NCI-H345 treated with DMSO at 0.1 percent for 48 hours (cell line): ENCODE data around the gene NRIP2.

Experiments used
- DNase-seq: peaks from one replicate; lab custom pipeline; 2025; ENCODE audit not compliant: unreplicated experiment; lab: John Stamatoyannopoulos, UW

The NRIP2 gene

DNA sequence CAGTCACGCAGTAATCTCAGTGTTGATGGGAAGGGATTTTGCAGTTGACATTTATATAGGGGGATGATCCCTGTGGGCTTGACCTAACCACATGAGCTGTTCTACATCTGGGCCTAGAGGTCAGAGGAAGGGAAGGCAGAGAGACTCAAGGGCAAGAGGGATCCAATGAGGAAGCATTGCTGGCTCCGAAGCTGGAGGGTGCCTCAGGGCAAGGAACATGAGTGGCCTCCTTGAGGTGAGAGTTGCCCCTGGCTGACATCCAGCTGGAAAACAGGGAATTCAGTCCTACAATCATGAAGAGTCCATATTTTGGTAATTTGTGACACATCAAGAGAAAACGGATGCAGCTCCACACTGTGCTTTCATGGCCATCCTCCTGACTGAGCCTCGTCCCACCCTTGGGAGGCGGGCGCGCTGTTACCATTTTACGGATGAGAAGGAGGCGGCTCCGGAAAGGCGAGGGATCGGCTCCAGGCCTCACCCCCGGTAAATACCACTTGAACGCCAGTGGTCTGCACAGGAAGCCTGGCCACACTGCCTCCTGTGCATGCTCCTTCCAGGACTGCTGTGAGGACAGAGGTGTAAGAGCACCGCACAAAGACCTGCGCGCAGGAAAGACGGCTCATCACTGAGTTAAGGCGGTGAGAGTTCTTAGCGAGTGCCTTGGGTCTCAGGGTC lies 58.6 kb downstream of the NRIP2 start:
- no peak for DNase-seq

DNA sequence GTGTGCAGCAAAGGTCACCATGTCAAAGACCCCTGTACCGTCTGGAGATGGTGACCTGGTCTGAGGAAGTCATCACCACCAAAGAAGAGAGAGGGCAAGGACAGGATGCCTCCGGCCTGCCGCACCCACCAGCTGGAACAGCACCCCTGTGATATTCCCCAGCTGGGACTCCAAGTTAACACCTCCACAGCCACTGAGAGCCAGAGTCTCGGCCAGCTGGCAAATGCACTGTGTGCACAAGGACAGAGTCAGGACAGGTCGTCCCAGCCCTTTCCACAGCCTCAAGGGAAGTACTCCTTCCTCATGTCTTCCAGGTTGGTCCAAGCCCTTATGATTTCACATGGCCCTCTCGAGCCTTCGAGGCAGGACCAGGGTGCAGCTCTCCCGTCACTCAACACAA lies 59.4 kb downstream of the NRIP2 start:
- DNase-seq, result no peak
